NOMO-1 (cell line): Measurements from ENCODE around the gene SLC19A3.
"Not testable (repeated sequence)": the region's sequence is repeated elsewhere in the genome, so short reads cannot be mapped to it uniquely, and the experiment has no call there.

Source experiments
- DNase-seq, 2 experiments: peaks; one replicate each; lab custom pipeline; 2025; ENCODE audit not compliant: unreplicated experiment in 2 of 2; lab: John Stamatoyannopoulos, UW

SLC19A3 gene

DNA sequence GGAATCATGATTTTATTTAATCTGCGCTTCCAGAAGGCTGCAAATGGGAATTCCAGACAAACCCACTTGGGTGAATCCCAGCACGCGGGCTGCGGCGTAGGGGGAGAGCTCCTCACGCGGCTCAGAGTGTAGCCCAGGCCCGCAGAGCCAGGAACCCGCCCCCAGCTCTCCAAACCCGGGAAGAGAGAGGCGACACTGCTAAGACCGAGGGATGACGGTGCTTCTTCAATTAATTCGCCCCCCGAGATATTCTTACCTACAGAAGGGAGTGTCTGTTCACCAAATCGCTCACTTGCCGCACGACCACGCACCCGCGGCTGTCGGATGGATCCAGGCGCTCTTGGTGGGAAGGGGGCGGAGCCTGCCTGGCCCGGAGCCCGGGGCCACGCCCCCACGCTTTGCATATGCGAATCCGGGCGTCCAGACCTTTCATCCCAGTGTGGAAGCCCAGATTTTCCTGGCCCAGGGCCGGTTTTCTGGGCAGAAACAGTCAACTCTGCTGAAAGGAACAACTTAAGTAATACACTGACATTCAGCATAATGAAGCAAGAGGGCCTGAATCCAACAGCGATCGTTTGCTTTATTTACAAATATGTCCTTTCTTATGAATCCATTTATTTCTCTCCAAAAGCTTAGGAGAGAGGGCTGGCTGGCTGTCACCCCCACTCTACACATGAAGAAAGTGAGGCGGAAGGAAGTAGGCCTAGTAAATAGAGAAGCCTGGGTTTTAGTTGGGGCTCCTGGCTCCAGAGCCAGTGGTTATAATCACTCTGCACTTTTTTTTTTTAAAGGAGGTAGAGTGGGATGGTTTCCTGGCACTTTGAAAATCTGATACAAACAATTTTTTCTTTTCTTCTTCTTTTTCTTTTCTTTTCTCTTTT is at the start of gene SLC19A3:
SLC19A3 (minus strand) TSS at position 342 of the 881 bp plus-strand sequence. CDS start 15,710 bp downstream, outside the sequence.
- no peak for DNase-seq

DNA sequence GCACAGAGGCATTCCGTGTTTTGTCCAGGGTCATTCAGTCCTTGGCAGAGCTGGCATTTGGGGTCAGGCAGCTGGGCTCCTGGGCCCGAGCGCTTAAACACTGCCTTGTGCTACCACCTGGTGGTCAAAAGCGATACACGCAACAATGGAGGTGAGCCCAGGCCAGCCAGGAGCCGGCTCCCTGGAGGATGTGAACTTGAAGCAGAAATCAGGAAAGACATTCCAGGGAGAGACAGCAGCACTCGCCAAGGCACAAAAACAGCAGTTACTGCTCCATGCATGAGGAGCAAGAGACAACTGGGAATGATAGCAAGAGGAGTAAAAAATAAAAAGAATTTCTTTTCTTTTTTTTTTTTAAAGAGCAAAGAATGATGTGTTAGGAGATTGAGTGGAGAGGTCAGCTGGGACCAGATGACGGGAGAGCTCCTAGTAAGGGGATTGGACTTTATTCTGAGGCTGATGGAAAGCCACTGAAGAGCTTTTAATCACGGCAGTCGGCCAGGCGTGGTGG is 48.6 kb upstream of the SLC19A3 start:
- peak; percentile 32 to 69 for DNase-seq

DNA sequence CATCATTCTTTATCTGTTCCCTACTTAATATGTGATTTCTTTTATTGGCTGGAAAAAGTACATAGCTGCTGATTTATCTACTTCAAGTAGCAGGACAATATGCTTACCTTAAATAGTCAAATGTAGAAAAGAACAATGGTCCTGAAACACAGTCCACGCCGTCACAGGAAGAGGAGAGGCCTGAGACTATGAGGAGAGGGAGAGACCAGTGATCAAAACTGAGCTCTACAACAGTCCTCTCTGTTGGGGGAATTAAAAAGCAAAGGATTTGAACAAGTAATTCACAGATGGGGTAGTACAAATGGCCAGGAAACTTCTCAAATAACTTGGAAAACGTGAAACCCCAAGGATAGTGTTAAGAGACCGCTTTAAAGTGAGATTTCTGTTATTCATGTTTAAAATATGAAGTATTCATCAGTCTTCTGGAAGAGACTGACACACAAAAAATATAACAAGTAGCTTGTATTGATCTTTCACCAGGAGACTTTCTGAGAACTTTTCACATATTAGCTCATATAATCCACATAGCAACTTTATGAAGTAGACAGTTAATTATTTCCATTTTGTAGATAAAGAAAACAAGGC is 48.1 kb upstream of the SLC19A3 start:
- DNase-seq: no peak

DNA sequence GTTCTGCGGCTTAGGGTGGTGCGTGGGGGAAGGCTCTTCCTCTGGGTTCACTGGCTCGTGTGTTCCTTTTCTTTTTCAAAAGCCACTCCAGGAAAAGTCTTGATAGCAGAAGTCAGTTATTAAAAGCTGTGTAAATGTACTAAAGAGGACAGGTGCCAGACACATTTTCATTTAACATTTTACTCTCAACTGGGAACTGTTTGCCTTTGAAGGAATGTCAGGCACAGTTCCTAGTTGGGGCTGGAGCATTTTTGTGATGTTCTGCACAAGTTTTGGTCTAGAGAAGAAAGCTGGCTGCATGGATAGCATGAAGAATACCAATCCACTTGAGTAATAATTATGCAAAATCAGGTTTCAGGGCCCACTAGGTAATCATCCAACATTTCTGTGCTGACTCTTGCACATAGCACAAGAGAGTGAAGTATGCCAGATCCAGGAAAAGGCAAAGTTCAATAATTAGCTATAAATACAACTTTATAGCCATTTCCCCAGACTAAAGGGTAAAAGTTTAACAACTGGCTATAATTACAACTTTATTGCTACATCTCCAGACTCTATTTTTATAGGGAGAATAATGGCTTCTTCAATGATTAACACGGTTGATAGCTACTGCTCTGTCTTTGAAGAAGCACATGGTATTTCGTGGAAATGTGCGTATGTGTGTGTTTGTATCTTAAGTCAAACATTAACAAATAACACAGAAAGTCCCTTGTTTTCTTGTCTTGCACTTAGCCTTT is 44.1 kb upstream of the SLC19A3 start:
- peak in 1 of 2 experiments; percentile 17 for DNase-seq

DNA sequence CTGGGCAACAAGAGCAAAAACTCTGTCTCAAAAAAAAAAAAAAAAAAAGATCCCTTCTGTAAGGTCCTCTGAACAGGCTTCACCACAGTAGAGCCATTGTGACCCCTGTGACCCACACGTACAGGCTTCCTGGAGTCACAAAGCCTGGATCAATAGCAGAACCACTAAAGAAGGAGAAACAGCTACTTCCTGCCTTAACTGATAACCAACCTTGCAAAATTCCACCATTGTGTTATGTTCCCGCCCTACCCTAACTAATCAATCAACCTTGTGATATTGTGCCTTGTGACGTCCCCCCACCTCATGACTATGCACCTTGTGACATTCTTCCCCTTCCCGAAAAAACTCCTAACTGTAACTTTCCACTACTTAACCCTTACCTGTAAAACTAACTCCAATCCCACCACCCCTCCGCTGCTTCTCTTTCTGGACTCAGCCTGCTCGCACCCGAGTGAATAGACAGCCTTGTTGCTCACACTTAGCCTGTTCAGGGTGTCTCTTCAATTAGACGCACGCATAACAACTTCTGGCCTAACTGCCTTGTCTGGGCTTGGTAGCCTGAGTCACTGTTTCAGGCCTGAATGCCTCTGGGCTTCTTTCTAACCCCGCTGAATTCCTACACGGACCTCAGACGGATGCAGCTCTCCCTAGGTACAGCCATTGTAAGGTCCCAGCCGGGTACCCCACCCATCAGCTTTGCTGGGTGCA is 41.7 kb upstream of the SLC19A3 start:
- no peak for DNase-seq

DNA sequence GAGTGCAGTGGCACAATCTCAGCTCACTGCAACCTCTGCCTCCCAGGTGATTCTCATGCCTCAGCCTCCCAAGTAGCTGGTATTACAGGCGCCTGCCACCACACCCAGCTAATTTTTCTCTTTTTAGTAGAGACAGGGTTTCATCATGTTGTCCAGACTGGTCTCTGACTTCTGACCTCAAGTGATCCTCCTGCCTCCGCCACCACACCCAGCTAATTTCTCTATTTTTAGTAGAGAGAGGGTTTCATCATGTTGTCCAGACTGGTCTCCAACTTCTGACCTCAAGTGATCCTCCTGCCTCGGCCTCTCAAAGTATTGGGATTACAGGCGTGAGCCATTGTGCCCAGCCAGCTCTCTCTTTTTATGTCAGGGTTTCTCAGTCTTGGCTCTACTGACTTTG is 38.4 kb upstream of the SLC19A3 start:
- not testable (repeated sequence) for DNase-seq

DNA sequence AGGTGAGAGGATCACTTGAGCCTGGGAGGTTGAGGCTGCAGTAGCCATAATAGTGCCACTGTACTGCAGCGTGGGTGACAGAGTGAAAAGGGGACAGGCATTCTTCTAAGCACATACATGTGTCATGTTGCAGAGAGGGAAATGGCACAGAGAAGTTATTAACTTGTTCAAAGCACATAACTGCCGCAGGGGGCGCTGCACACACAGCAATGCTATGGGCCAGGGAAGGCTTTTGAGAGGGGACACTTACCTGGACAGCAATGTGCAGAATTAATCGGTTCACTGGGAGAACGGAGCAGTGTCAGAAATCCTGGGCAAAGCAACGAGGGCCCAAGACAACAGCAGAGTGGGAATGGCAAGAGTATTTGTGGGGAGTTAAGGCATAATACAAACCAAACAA is 30.3 kb upstream of the SLC19A3 start:
- DNase-seq: no peak

DNA sequence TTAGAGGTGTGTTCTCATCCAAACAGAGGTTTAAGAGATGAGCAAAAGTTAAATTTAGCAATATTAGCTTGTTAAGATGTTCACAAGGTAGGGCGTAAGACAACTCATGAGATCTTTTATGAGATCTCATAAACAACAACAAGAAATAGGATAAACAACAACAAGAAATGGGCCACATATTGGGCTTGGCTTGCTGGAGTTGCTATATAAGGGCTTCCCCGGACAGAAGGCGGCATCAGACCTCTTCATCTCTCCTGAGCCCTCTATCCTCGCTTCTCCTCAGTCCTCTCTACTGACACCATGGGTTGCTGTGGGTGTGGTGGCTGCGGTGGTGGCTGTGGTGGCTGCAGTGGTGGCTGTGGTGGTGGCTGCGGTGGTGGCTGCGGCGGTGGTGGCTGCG is 27.8 kb upstream of the SLC19A3 start, which contains the start of gene SCYGR8:
SCYGR8 (plus strand) TSS at position 301 of the 400 bp plus-strand sequence; CDS start at position 301, 0 bp downstream.
- no peak for DNase-seq

DNA sequence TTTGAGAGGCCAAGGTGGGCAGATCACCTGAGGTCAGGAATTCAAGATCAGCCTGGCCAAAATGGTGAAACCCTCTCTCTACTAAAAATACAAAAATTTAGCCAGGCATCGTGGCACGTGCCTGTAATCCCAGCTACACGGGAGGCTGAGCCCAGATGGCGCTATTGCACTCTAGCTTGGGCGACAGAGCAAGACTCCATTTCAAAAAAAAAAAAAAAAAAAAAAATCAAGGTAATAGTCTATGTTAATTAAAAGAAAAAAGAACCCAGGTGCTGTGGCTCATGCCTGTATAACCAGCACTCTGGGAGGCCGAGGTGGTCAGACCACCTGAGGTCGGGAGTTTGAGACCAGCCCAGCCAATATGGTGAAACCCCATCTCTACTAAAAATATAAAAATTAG is 22.9 kb upstream of the SLC19A3 start:
- not testable (repeated sequence) for DNase-seq

DNA sequence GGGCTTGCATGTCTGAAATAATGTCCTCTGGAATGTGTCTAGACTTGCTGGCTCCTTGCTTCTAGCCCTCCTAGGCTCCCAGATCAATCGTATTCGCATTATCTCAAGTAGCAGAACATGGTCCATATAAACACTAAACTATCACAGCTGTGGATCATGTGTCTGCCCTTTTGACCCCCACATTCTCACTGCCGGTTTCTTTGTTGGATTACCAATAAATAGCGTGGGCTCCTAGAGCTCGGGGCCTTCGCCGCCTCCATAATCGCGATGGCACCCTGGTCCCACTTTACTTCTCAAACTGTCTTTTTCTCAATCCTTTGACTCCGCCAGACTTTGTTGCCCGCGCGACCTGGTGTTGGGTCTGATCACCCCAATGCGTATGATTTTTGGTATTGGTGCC is 21.5 kb upstream of the SLC19A3 start:
- DNase-seq: no peak

DNA sequence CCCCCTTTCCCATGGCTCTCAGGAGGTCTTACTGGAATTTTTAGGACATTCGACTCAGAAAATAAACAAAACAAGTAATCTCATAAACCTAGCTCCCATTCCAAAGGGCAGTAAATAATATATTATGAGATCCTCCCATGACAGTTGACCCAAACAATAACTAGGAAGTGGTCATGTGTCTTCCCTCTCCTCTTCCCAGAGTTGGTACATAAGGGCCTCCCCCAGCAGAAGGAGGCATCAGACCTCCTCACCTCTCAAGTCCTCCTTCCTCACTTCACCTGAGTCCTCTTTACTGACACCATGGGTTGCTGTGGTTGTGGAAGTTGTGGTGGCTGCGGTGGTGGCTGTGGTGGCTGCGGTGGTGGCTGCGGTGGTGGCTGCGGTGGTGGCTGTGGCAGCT is 10.2 kb upstream of the SLC19A3 start, which contains the start of gene SCYGR7:
SCYGR7 (plus strand) TSS at position 301 of the 400 bp plus-strand sequence; CDS start at position 301, 0 bp downstream.
- no peak for DNase-seq

DNA sequence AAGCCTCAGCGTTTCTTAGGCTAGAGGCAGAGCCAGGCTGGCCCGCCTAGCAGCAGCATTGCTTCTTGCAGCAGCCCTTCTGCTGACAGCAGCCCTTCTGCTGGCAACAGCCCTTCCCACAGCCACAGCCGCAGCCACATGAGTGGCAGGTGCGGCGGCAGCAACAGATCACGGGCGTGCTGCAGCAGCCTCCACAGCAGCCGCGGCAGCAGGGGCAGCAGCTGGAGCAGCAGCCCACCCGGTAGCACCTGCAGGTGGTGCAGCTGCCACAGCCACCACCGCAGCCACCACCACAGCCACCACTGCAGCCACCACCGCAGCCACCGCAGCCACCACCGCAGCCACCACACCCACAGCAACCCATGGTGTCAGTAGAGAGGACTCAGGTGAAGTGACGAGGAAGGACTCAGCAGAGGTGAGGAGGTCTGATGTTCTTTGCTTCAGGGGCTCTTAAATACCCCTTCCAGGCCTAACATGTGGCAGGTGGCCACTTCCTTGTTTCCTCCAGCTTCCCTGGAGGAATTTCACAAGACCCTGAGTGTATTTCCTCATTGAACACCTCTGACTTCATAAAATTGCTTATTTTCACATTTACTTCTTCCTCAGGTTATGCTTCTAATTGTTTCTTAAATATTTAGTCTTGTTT is 6.7 kb upstream of the SLC19A3 start, which contains the start of gene SCYGR6:
SCYGR6 (minus strand) TSS at position 364 of the 646 bp plus-strand sequence; CDS start at position 364, 0 bp downstream.
- peak; percentile 25 to 45 for DNase-seq

DNA sequence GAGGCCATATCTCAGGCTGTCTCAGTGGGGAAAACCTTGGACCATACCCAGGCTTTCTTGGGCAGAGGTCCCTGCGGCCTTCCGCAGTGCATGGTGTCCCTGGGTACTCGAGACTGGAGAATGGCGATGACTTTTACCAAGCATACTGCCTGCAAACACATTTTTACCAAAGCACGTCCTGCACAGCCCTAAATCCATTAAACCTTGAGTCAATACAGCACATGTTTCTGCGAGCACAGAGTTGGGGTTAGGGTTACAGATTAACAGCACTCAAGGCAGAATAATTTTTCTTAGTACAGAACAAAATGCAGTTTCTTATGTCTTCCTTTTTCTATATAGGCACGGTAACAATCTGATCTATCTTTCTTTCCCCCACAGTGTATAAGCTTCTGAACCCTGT is 5.0 kb upstream of the SLC19A3 start:
- DNase-seq: not testable (repeated sequence)

DNA sequence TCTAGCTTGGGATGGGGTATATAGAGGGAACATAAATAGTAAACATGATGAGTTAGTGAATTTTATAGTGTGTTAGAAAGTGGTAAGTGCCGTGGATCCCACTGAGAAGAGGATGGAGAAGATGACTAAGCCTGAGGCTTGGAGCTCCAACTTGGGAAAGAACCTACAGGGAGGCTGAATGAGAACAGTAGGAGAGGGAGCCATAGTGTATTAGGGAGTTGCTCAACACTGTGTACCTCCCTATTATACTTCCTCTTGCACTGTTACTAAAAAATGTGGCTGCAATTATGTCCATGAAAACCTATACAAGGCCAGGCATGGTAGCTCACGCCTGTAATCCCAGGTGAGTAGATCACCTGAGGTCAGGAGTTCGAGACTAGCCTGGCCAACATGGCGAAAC is 2.9 kb upstream of the SLC19A3 start:
- DNase-seq: peak in 1 of 2 experiments; percentile 12

DNA sequence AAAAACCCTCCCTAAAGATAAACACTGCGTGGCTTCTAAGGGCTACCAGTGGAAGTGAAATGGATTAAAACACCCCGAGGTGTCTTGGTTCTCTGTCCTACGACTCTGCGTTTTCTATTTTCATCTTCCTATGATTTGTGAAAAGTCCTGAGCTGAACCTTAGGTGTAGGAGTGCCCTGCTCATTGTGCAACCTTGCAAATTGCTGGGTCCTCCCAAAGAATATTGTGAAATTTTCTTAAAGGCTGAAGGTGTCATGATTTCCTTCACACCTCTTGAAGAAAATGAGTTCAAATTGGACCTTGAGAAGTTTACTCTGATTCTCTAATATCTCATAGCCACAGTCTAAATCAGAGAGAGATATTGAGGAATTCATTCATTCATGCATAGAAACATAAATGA is 1.8 kb upstream of the SLC19A3 start:
- DNase-seq: no peak

DNA sequence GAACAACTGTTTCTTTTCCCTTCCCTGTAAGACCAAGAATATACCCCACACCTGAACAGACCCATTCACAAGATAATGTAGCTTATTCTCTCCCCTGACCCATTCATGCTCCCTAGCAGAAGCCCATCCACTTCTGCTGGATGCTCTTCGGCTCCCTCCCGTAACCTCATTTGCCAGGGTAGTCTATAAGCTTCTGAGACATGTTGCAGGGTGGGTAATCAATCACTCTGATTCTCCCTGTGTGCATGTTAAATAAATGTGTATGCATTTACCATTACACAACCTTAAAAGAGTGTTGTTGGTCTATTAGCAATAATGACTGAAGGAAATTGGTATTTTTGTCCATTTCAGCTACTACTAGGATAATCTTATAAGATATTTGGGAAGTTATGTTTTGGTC is 1.3 kb downstream of the SLC19A3 start:
- no peak for DNase-seq

DNA sequence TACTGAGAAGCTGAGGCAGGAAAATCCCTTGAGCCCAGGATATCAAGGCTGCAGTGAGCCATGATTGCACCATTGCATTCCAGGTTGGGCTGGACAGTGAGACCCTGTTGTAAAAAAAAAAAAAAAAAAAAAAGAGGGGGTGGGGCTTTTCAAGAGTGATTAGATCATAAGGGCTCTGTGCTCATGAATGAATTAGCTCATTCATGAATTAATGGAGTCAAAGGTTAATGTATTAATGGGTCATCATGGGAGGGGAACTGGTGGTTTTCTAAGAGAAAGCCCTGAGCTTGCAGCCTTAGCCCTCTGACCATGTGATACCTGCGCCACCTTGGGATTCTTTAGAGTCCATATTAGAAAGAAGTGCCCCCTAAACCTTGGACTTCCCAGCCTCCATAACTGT is 4.5 kb downstream of the SLC19A3 start:
- DNase-seq: no peak

DNA sequence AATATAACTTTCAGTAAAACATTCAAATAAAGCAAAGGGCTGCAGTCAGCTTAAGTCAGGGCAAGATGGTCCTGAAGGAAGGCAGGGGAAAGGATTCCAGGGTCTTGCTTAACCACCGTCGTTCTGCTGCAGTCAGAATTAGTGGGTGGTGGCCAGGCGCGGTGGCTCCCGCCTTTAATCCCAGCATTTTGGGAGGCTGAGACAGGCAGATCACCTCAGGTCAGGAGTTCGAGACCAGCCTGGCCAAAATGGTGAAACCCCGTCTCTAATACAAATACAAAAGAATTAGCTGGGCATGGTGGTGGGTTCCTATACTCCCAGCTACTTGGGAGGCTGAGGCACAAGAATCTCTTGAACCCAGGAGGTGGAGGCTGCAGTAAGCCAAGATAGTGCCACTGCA is 6.8 kb downstream of the SLC19A3 start:
- DNase-seq: no peak

DNA sequence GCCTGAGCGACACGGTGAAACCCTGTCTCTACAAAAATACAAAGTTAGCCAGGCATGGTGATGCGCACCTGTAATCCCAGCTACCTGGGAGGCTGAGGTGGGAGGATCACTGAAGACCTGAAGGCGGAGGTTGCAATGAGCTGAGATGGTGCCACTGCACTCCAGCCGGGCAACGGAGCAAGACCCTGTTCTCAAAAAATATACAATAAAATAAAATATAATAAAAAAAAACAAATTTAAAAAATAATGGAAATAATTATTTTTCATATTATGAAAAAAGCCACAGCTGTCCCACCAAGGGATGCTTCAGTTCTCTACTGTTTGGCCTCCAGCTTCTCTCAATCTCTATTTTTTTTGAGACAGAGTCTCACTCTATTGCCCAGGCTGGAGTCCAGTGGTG is 10.4 kb downstream of the SLC19A3 start:
- no peak for DNase-seq

DNA sequence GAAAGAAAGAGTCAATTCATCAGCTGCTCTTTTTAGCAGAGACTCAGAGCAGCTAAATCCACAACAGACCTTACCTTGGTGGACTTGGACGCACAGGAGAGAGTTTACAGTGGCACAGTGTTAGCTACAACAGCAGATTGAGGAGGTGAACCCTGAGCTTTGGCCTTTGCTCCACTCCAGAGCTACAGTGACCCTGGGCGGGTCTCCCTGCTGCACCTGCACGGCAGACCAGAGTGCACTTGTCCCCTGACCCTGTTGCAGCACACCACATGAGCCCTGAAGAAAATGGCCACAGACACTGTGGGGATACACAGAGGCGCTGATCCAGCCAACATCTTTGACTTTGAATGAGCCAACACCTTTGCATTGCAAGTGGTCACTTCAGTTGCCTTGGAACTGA is 11.0 kb downstream of the SLC19A3 start:
- no peak for DNase-seq
